Osteocyte (in vitro differentiated cells): ENCODE results near the gene ANKRD30A. TPM values are rescaled to one million over a fixed set of nuclear protein-coding genes. Genes with fewer than 3 reads are reported as not detected.

ENCODE experiments used
- DNase-seq: peaks from one replicate; pipeline ENCODE4 v3.0.0; 2021; ENCODE audit warnings: mixed read lengths; ENCODE audit not compliant: unreplicated experiment; ENCODE audit errors: extremely low spot score
- H3K27ac Mint-ChIP-seq: one replicate; pipeline ENCODE4 v1.8.0; 2021; ENCODE audit warnings: mild to moderate bottlenecking, mixed read lengths; ENCODE audit not compliant: unreplicated experiment
- H3K27me3 Mint-ChIP-seq: one replicate; pipeline ENCODE4 v1.8.0; 2021; ENCODE audit warnings: mixed read lengths; ENCODE audit not compliant: unreplicated experiment
- H3K36me3 Mint-ChIP-seq: one replicate; pipeline ENCODE4 v1.8.0; 2021; ENCODE audit warnings: mixed read lengths; ENCODE audit not compliant: unreplicated experiment
- H3K4me1 Mint-ChIP-seq: one replicate; pipeline ENCODE4 v1.8.0; 2021; ENCODE audit warnings: mixed read lengths; ENCODE audit not compliant: unreplicated experiment
- H3K4me3 Mint-ChIP-seq: one replicate; pipeline ENCODE4 v1.8.0; 2021; ENCODE audit warnings: mild to moderate bottlenecking, moderate library complexity, mixed read lengths; ENCODE audit not compliant: unreplicated experiment
- H3K9me3 Mint-ChIP-seq: one replicate; pipeline ENCODE4 v1.8.0; 2021; ENCODE audit warnings: mixed read lengths; ENCODE audit not compliant: unreplicated experiment
- CTCF ChIP-seq: fragments of 200-600 bp; sonication (generic); IDR thresholded peaks from 2 replicates; pipeline ENCODE4 v1.5.0; 2021; ENCODE audit warnings: antibody characterized with exemption, mild to moderate bottlenecking, moderate library complexity
- total RNA-seq: library from RNA; stranded (reverse); gene quantifications from 2 replicates; pipeline ENCODE4 v1.2.1, GENCODE V29; 2021

The ANKRD30A gene
- total RNA-seq, 1 donor from 2014 or later, result not detected

- no peak overlapping the region for H3K4me3 Mint-ChIP-seq
- no peaks in the 10 kb centered on the region for H3K27me3 Mint-ChIP-seq
- no peak for TF ChIP-seq CTCF
- H3K4me1 Mint-ChIP-seq, result no peaks in the 10 kb centered on the region
- H3K27ac Mint-ChIP-seq, result no peak overlapping the region
- no peaks in the 10 kb centered on the region for H3K36me3 Mint-ChIP-seq
- no peak for DNase-seq
- H3K9me3 Mint-ChIP-seq, result peaks cover 40% of the 10 kb centered on the region
These were observed 175.9 kb downstream of the ANKRD30A start for GRCh38 chr10:37301271-37301670.

- no peak overlapping the region for H3K27ac Mint-ChIP-seq
These were observed 178.6 kb downstream of the ANKRD30A start for GRCh38 chr10:37304036-37304435.

GRCh38 chr10:37314350-37314749 is 189.0 kb downstream of the ANKRD30A start:
- DNase-seq, result no peak
- Mint-ChIP-seq H3K36me3 (no peaks in the 10 kb centered on the region), H3K27me3 (no peaks in the 10 kb centered on the region), H3K9me3 (peaks cover 44% of the 10 kb centered on the region), H3K4me1 (no peaks in the 10 kb centered on the region), H3K4me3 (no peak overlapping the region), H3K27ac (no peak overlapping the region)
- TF ChIP-seq CTCF, result no peak

More at GRCh38 chr10:37304036-37304435, 178.6 kb downstream of the ANKRD30A start:
- Mint-ChIP-seq H3K27me3 (no peaks in the 10 kb centered on the region), H3K4me3 (no peak overlapping the region), H3K9me3 (peaks cover 31% of the 10 kb centered on the region), H3K36me3 (no peaks in the 10 kb centered on the region), H3K4me1 (no peaks in the 10 kb centered on the region)
- TF ChIP-seq CTCF, result no peak
- DNase-seq, result no peak

GRCh38 chr10:37314862-37315261 is 189.5 kb downstream of the ANKRD30A start:
- Mint-ChIP-seq H3K4me1 (no peaks in the 10 kb centered on the region), H3K4me3 (no peak overlapping the region), H3K27ac (no peak overlapping the region), H3K9me3 (peaks cover 48% of the 10 kb centered on the region), H3K36me3 (no peaks in the 10 kb centered on the region), H3K27me3 (no peaks in the 10 kb centered on the region)
- TF ChIP-seq CTCF, result no peak
- no peak for DNase-seq

- Mint-ChIP-seq H3K4me1 (no peaks in the 10 kb centered on the region), H3K9me3 (peaks cover 62% of the 10 kb centered on the region), H3K27me3 (no peaks in the 10 kb centered on the region)
These were observed 219.0 kb downstream of the ANKRD30A start for GRCh38 chr10:37344413-37344812.

More at GRCh38 chr10:37344413-37344812, 219.0 kb downstream of the ANKRD30A start:
- DNase-seq, result no peak
- TF ChIP-seq CTCF, result no peak
- Mint-ChIP-seq H3K4me3 (no peak overlapping the region), H3K36me3 (no peaks in the 10 kb centered on the region), H3K27ac (no peak overlapping the region)
